SH-SY5Y (cell line): ENCODE results near the gene CITED4.

Source experiments
- GATA2 ChIP-seq: IDR thresholded peaks from 2 replicates; pipeline ENCODE4 v1.6.1; 2011; ENCODE audit warnings: mild to moderate bottlenecking, low read depth, low read length
- GATA3 ChIP-seq: IDR thresholded peaks from 2 replicates; pipeline ENCODE4 v1.6.1; 2011; ENCODE audit warnings: low read depth, mild to moderate bottlenecking, low read length, moderate library complexity

- TF ChIP-seq GATA2 = no peak
- TF ChIP-seq GATA3 = no peak
Observed at GRCh38 chr1:40886318-40887011, 24.3 kb upstream of the CITED4 start.
